LNCAP (cell line): ENCODE data around the gene VSTM2L.

Experiments
- CTCF ChIP-seq: fragments of 450-650 bp; IDR thresholded peaks from 2 replicates; pipeline ENCODE4 v1.5.1; 2017; ENCODE audit warnings: mild to moderate bottlenecking

VSTM2L gene

GRCh38 chr20:37935435-37935834, 32.5 kb downstream of the VSTM2L start:
- TF ChIP-seq CTCF, result no peak

- no peak for TF ChIP-seq CTCF
These were observed 33.1 kb downstream of the VSTM2L start for GRCh38 chr20:37936041-37936440.

GRCh38 chr20:37936451-37936850, 33.5 kb downstream of the VSTM2L start:
- TF ChIP-seq CTCF, result no peak

GRCh38 chr20:37937686-37938085, 34.8 kb downstream of the VSTM2L start:
- TF ChIP-seq CTCF, result no peak

GRCh38 chr20:37938181-37938750, 35.3 kb downstream of the VSTM2L start:
- no peak for TF ChIP-seq CTCF

- TF ChIP-seq CTCF, result no peak
These were observed 36.0 kb downstream of the VSTM2L start for GRCh38 chr20:37938954-37939353.

- no peak for TF ChIP-seq CTCF
These were observed 37.0 kb downstream of the VSTM2L start for GRCh38 chr20:37939701-37940560.
